Astrocyte of the spinal cord (primary cell): Measurements from ENCODE around the gene TMEM129.

ENCODE experiments used
- DNase-seq: peaks from one replicate; pipeline ENCODE4 v3.0.0; 2011; ENCODE audit warnings: low read depth, low spot score
- H3K4me3 ChIP-seq: 2 replicates; pipeline ENCODE4 v1.5.1; 2011; ENCODE audit warnings: low read depth, mild to moderate bottlenecking, low read length, moderate library complexity
- CTCF ChIP-seq: IDR thresholded peaks from 2 replicates; pipeline ENCODE4 v1.5.1; 2012; ENCODE audit warnings: low read depth, mild to moderate bottlenecking, low read length, inconsistent platforms
- in situ Hi-C: cut with HindIII; loops from 2 replicates; pipeline ENCODE4 v1.10.0; 2017; ENCODE audit warnings: low sequenced_read_pairs

Gene TMEM129

DNA sequence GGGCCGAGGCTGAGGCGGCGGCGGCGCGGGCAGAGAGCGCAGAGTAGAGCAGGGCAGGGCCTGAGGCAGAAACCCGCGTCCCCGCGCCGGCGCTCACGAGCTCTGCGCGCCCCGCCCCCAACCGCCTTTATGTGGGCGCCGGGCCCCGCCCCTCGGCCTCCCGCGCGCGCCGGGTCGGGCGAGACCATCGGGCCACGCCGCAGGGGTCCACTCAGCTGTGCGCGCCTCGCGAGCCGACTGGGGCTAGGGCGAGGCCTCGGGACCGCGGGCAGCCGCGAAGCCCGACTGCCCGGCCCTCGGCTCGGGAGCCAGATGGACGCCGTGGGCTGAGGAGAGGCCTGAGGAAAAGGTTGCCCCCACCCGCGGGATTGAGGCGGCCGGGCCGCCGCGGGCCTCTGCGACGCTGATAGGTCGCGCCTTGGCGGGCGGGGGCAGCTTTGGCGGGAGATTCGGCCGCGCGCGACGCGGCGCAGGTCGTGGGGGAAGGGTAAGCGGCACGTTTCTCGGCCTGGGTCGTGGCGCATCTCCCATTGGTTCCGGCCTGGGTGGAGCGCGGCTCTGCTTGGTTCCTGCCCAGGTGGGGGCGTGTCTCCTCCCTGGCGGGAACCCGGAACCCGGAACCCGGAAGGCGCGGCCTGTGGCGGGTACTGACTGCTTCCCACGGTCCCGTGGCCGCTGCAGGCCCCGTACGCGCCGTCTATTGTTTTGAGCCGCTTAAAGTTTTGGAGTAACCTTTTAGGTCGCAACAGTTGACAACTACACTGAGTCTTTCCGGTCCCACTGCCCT is 8.7 kb downstream of the TMEM129 start, which contains the start of gene SLBP:
TSS of gene SLBP (minus strand) at position 104 of the 787 bp plus-strand sequence. CDS start 131 bp downstream, outside the sequence.
- in situ Hi-C loops = no loop called here
- DNase-seq = peak; percentile 91
- no peak for TF ChIP-seq CTCF
- H3K4me3 ChIP-seq = peak within 1 kb of the TSS; percentile 86

GRCh38 chr4:1711571-1712215 is 9.4 kb downstream of the TMEM129 start:
- TF ChIP-seq CTCF = no peak
- in situ Hi-C loops = no loop called here
- peak overlapping the region; percentile 86 for H3K4me3 ChIP-seq
- peak; percentile 44 for DNase-seq

DNA sequence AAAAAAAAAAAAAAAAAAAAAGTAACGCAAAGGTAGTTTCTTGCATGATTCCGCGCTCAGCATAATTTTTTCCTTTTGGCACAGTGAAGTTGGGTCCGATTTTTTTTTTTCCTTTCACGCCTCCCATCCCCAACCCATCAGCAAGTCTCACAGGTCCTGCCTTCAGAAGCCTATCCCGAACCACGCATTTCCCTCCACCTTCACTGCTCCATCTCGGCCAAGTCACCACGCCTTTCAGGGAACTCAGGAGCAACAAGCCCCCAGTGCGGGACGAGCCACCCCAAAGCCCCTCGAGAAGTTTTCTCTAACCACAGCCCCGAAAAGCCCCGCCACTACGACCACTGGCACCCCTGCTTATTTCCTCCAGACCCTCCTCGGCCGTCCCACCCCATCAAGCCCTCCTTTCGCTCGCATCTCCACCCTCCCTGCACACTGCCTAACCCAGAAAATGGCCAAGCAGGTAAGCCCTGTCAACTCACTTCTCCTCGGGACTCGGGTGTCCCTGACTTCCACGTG is 10.0 kb downstream of the TMEM129 start:
- in situ Hi-C loops = no loop called here
- peak overlapping the region; percentile 86 for H3K4me3 ChIP-seq
- no peak for TF ChIP-seq CTCF
- DNase-seq = no peak

- in situ Hi-C loops = no loop called here
These were observed 12.5 kb downstream of the TMEM129 start for GRCh38 chr4:1708581-1708980.

GRCh38 chr4:1706358-1706757 is 14.8 kb downstream of the TMEM129 start:
- no peak for DNase-seq
- TF ChIP-seq CTCF = no peak
- in situ Hi-C loops = no loop called here
- no peak overlapping the region for H3K4me3 ChIP-seq

More at GRCh38 chr4:1708581-1708980, 12.5 kb downstream of the TMEM129 start:
- DNase-seq = no peak
- no peak overlapping the region for H3K4me3 ChIP-seq
- TF ChIP-seq CTCF = no peak

- no peak for TF ChIP-seq CTCF
- DNase-seq = no peak
- in situ Hi-C loops = no loop called here
These were observed 15.4 kb downstream of the TMEM129 start for GRCh38 chr4:1705732-1706131.

More at GRCh38 chr4:1705732-1706131, 15.4 kb downstream of the TMEM129 start:
- no peak overlapping the region for H3K4me3 ChIP-seq
